NOMO-1 treated with DMSO at 0.1 percent for 48 hours (cell line): ENCODE measurements around the gene SLC25A13.

Source experiments
- DNase-seq: peaks from one replicate; lab custom pipeline; 2025; ENCODE audit not compliant: unreplicated experiment; lab: John Stamatoyannopoulos, UW

SLC25A13 gene

DNA sequence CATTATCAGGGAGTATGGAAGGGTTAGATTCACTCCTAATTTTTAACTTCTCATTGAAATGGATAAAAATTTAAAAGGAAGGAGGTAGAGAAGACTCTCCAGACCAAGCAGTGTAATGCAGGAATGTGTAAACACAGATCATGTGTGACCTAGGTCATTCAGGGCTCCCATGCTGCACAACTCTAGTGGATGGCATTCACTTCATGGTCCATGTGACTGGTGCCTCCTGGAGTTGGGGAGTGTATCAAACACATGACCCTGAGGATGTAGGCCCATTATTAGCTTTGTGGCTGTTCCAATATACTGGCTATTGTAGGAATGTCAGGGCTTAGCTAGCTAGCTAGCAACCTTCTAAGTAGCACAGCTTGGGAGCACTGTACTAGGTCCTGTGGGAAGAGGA is 109.9 kb downstream of the SLC25A13 start:
- DNase-seq, result no peak

DNA sequence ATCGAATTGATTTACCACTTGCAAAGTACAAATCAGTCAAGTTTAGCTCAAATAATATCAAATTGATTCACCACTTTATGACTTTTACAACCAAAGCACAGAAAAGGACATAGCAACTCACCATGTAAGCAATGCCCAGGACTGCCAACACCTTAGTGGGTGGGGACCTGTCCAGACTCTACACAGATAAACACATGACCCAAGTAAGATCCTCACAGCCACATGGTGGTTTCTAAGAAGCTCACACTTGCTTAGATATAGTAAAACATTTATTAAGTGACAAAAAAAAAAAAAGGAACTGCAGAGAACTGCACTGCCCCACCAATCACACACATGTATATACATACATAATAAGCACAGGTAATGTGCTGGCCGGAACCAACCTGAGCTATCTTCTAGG is 116.2 kb downstream of the SLC25A13 start:
- DNase-seq, result no peak

- DNase-seq, result no peak
These were observed 117.3 kb downstream of the SLC25A13 start for GRCh38 chr7:96204601-96205000.

- DNase-seq, result no peak
These were observed 118.1 kb downstream of the SLC25A13 start for GRCh38 chr7:96203786-96204185.

- DNase-seq, result no peak
These were observed 119.8 kb downstream of the SLC25A13 start for GRCh38 chr7:96202102-96202501.

GRCh38 chr7:96200740-96201139 is 121.2 kb downstream of the SLC25A13 start:
- no peak for DNase-seq

- no peak for DNase-seq
These were observed 122.5 kb downstream of the SLC25A13 start for GRCh38 chr7:96199421-96199820.

DNA sequence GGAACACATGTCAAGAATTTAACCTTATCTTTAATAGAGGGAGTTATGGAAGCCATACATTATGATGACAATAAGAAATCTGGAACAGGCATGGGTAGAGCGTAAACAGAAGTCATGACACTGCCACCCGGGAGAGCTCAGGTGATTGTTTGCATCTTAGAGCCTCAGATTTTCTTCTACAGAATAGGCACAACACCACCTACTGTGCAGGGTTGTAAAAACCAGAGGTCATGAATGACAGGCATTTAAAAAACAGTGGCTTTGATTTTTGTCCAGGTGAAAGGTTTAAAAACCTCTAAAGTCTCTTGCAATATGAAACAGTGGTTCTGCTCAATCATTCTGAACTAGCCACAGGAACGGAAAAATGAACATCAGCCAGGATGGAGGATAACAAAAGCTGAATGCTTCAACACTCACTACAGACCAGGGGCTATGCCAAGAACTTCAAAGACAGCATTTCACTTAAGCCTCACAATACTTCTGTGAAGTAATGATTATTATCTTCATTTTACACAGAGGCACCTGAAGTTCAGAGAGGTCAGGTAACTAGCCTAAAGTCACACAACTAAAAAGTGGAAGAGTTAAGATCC is 123.8 kb downstream of the SLC25A13 start:
- no peak for DNase-seq

DNA sequence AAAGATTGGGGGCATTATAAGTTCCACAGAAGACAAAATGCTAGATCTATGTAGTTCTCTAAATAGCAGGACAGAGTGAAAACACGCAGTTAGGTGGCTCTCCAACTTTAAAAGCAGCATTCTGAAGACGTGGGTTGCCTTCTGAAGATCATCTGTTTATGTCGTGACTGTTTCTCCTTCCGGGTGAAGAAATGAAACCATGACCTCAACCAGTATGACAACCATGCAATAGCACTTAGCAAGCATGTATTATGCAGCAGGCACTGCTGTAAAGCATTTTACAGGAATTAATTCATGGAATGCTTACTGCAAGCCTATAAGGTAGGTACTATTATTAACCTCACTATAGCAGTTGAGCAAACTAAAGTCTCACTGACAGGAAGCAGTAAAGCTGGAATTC is 125.2 kb downstream of the SLC25A13 start:
- no peak for DNase-seq

GRCh38 chr7:96189129-96189820 is 132.6 kb downstream of the SLC25A13 start:
- DNase-seq, result no peak

- no peak for DNase-seq
These were observed 133.3 kb downstream of the SLC25A13 start for GRCh38 chr7:96188591-96188991.

GRCh38 chr7:96188174-96188581 is 133.7 kb downstream of the SLC25A13 start:
- DNase-seq, result peak; percentile 84

DNA sequence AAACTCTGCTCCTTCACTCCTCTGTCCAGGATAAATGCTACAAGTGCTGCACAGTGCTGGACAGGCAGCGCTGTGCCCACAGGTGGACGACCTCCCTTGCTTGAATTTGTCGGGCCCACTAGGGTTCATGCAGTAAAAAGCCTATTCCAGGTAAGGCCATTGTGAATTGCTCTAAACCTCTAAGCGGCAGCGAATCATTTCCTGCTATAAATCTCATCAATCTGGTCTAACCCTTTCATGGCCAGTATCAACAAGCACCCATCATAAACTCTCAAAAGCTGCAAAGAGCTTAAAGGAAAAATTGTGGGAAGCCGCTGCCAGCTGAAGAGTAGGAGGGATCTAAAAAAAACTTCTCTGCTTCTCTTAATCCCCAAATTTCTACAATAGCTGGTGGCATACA is 134.2 kb downstream of the SLC25A13 start:
- DNase-seq, result no peak

- no peak for DNase-seq
These were observed 137.1 kb downstream of the SLC25A13 start for GRCh38 chr7:96184783-96185182.

GRCh38 chr7:96183163-96183670 is 138.7 kb downstream of the SLC25A13 start:
- DNase-seq, result no peak

GRCh38 chr7:96182424-96183158 is 139.3 kb downstream of the SLC25A13 start:
- DNase-seq, result no peak

GRCh38 chr7:96181174-96181573 is 140.7 kb downstream of the SLC25A13 start:
- DNase-seq, result no peak

- no peak for DNase-seq
These were observed 142.1 kb downstream of the SLC25A13 start for GRCh38 chr7:96179837-96180236.

DNA sequence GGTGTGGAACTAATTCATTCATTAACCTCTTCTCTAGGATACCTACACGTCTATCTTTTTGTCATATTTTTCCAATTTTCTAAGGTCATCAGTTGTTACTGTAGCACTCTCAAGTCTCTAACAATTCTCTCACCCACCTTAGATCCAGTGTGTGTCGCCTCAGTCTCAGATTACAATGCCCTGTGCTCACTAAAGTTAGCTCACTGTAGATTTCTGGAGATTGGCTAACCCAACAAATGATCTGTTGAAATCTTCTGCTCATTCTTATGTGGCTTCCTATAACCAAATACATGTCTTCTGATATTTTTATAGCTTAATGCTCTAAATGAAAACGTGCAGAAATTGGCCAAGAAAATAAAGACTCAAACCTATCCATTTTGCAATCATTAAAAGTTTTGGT is 142.6 kb downstream of the SLC25A13 start:
- DNase-seq, result no peak

GRCh38 chr7:96178581-96178980 is 143.3 kb downstream of the SLC25A13 start:
- DNase-seq, result no peak

- DNase-seq, result no peak
These were observed 144.5 kb downstream of the SLC25A13 start for GRCh38 chr7:96177353-96177752.

GRCh38 chr7:96174812-96175211 is 147.1 kb downstream of the SLC25A13 start:
- no peak for DNase-seq
